ENCODE measurements around the gene ANKRD1. TPM values are rescaled to one million over a fixed set of nuclear protein-coding genes. Genes with fewer than 3 reads are reported as not detected.

ANKRD1 gene
- total RNA-seq, 1 experiment from 2014 or later: 0.26 TPM

DNA sequence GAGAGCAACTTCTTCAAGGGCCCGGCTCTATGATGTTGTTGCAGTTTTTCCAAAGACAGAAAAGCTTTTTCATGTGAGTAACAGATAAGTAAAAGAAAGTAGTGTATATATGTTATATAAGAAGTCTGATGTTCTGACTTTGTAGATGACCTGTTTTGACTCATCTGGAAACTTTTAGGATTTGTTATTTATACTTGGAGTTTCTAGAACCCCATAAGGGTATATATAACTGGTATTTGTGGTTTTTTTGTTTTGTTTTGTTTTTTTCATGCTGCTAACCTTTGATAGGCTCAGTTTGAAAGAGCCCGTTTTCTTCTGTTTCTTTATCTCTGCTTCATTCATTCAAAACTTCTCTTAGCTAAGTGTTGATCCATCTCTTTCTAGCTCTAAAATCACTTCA, 41.8 kb downstream of the ANKRD1 start:
- POLR2A ChIA-PET: no interaction called here
- no peak for ATAC-seq
- H3K27ac ChIP-seq (ENCODE audit: low read length): no peak overlapping the region

DNA sequence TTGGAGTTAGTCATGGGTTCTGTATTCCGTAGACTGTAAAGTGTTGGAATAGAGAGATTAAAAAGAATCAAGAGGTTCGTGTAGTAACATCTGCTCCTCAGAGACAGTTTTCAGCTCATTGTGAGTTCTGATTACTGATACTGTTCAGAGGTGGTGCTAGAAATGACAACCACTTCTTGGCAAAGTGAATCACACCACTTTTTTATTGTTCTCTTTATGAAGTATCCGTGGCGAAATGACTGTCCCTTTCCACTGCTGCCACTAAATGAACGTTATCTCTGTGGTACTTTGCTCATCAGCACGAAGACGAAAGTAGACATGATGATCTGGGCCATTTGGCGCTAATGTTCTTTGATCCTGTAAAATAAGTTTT, 48.3 kb downstream of the ANKRD1 start:
- peak overlapping the region; percentile 90 to 99 for H3K4me3 ChIP-seq (ENCODE audit: low read depth in 2 of 2, low read length in 2 of 2)
- in situ Hi-C loops (cut with HindIII; ENCODE audit: low pct_unique_long_range_greater_than_20kb, low sequenced_read_pairs): no loop called here
- ATAC-seq: no peak
- ChIA-PET POLR2A (no interaction called here), CTCF (no interaction called here)
- H3K27me3 ChIP-seq (ENCODE audit: control insufficient read depth, insufficient read depth, low read length): peaks cover 2% of the 10 kb centered on the region; the same call in 1 of the 2 replicates
- TSS peak; percentile 73 for BruUV-seq (replicated peaks)
- H3K27ac ChIP-seq (ENCODE audit: low read length): peak overlapping the region; percentile 93
- H3K36me3 ChIP-seq (ENCODE audit: control insufficient read depth, insufficient read depth, low read length): peaks cover 20% of the 10 kb centered on the region
- H3K4me1 ChIP-seq (ENCODE audit: control insufficient read depth, insufficient read depth, low read length): peaks cover 10% of the 10 kb centered on the region; the same call in 1 of the 2 replicates
- TF ChIP-seq SIN3A (IDR thresholded peaks at IDR 0.05; ENCODE audit: borderline replicate concordance, insufficient read depth, low read depth, low read length) (no peak), POLR2AphosphoS5 (IDR thresholded peaks at IDR 0.05; ENCODE audit: low read depth, low read length) (no peak)
- DNase-seq (ENCODE audit: low read depth, low spot score): no peak
- H3K9me3 ChIP-seq (ENCODE audit: control insufficient read depth, insufficient read depth, low read depth, low read length): peaks cover 12% of the 10 kb centered on the region; the same call in 1 of the 2 replicates
- intact Hi-C loops (cut with micrococcal nuclease; ENCODE audit: unreplicated experiment): no loop called here

More for the DNA sequence above, 41.8 kb downstream of the ANKRD1 start:
- Histone ChIP-seq H3K9me3 (ENCODE audit: control insufficient read depth, insufficient read depth, low read depth, low read length) (no peaks in the 10 kb centered on the region), H3K36me3 (ENCODE audit: control insufficient read depth, insufficient read depth, low read length) (peaks cover 33% of the 10 kb centered on the region), H3K4me3 (ENCODE audit: low read depth in 2 of 2, low read length in 2 of 2) (no peak overlapping the region), H3K27me3 (ENCODE audit: control insufficient read depth, insufficient read depth, low read length) (no peaks in the 10 kb centered on the region), H3K4me1 (ENCODE audit: control insufficient read depth, insufficient read depth, low read length) (no peaks in the 10 kb centered on the region)
- TF ChIP-seq, protein P1, sequence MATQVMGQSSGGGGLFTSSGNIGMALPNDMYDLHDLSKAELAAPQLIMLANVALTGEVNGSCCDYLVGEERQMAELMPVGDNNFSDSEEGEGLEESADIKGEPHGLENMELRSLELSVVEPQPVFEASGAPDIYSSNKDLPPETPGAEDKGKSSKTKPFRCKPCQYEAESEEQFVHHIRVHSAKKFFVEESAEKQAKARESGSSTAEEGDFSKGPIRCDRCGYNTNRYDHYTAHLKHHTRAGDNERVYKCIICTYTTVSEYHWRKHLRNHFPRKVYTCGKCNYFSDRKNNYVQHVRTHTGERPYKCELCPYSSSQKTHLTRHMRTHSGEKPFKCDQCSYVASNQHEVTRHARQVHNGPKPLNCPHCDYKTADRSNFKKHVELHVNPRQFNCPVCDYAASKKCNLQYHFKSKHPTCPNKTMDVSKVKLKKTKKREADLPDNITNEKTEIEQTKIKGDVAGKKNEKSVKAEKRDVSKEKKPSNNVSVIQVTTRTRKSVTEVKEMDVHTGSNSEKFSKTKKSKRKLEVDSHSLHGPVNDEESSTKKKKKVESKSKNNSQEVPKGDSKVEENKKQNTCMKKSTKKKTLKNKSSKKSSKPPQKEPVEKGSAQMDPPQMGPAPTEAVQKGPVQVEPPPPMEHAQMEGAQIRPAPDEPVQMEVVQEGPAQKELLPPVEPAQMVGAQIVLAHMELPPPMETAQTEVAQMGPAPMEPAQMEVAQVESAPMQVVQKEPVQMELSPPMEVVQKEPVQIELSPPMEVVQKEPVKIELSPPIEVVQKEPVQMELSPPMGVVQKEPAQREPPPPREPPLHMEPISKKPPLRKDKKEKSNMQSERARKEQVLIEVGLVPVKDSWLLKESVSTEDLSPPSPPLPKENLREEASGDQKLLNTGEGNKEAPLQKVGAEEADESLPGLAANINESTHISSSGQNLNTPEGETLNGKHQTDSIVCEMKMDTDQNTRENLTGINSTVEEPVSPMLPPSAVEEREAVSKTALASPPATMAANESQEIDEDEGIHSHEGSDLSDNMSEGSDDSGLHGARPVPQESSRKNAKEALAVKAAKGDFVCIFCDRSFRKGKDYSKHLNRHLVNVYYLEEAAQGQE (IDR thresholded peaks at IDR 0.05; ENCODE audit: insufficient read depth in 1 of 2, low read depth in 2 of 2, low read length in 1 of 2): no peak
- TF ChIP-seq SIN3A (IDR thresholded peaks at IDR 0.05; ENCODE audit: borderline replicate concordance, insufficient read depth, low read depth, low read length) (no peak), TCF7L2 (IDR thresholded peaks at IDR 0.05; ENCODE audit: low read depth, low read length) (no peak), POLR2AphosphoS5 (IDR thresholded peaks at IDR 0.05; ENCODE audit: low read depth, low read length) (no peak)
- TF ChIP-seq, protein P2, sequence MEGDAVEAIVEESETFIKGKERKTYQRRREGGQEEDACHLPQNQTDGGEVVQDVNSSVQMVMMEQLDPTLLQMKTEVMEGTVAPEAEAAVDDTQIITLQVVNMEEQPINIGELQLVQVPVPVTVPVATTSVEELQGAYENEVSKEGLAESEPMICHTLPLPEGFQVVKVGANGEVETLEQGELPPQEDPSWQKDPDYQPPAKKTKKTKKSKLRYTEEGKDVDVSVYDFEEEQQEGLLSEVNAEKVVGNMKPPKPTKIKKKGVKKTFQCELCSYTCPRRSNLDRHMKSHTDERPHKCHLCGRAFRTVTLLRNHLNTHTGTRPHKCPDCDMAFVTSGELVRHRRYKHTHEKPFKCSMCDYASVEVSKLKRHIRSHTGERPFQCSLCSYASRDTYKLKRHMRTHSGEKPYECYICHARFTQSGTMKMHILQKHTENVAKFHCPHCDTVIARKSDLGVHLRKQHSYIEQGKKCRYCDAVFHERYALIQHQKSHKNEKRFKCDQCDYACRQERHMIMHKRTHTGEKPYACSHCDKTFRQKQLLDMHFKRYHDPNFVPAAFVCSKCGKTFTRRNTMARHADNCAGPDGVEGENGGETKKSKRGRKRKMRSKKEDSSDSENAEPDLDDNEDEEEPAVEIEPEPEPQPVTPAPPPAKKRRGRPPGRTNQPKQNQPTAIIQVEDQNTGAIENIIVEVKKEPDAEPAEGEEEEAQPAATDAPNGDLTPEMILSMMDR (IDR thresholded peaks at IDR 0.05): no peak
- DNase-seq (ENCODE audit: low read depth, low spot score): no peak
- in situ Hi-C loops (cut with HindIII; ENCODE audit: low pct_unique_long_range_greater_than_20kb, low sequenced_read_pairs): no loop called here
- intact Hi-C loops (cut with micrococcal nuclease; ENCODE audit: unreplicated experiment): no loop called here
- CTCF ChIA-PET: no interaction called here
- no TSS peak for BruUV-seq (replicated peaks)

All from Panc1 (cell line).